HUES64 (cell line): ENCODE measurements around the gene PPP1R3C.

Experiments
- H3K27ac ChIP-seq: 2 replicates; pipeline ENCODE4 v1.7.0; 2013; ENCODE audit warnings: low read depth, low read length, inconsistent platforms
- H3K27me3 ChIP-seq: 2 replicates; pipeline ENCODE4 v1.6.1; 2013; ENCODE audit warnings: mild to moderate bottlenecking, low read length; ENCODE audit not compliant: insufficient read depth
- H3K36me3 ChIP-seq: 2 replicates; pipeline ENCODE4 v1.6.1; 2013; ENCODE audit warnings: mild to moderate bottlenecking, low read length; ENCODE audit not compliant: insufficient read depth
- H3K4me1 ChIP-seq: 2 replicates; pipeline ENCODE4 v1.6.1; 2013; ENCODE audit warnings: mild to moderate bottlenecking, low read length, moderate library complexity; ENCODE audit not compliant: insufficient read depth
- H3K4me3 ChIP-seq: 2 replicates; pipeline ENCODE4 v1.5.1; 2013; ENCODE audit warnings: mild to moderate bottlenecking, low read length, moderate library complexity
- H3K9ac ChIP-seq: 2 replicates; pipeline ENCODE4 v1.6.1; 2013; ENCODE audit warnings: mild to moderate bottlenecking, low read depth, low read length
- H3K9me3 ChIP-seq: 2 replicates; pipeline ENCODE4 v1.6.1; 2013; ENCODE audit warnings: low read depth, low read length; ENCODE audit not compliant: insufficient read depth
- WGBS: fragments of 150-250, 120-280 bp; methylation state at CpG from one replicate; pipeline ENCODE4 v1.1.7; 2013; ENCODE audit warnings: missing lambda C conversion rate; 5-methylcytosine and 5-hydroxymethylcytosine counted together

Gene PPP1R3C

GRCh38 chr10:91653219-91653870, 20.5 kb upstream of the PPP1R3C start:
- H3K27ac ChIP-seq: no peak overlapping the region
- no peaks in the 10 kb centered on the region for H3K36me3 ChIP-seq
- H3K4me1 ChIP-seq: no peaks in the 10 kb centered on the region; the same call in 1 of the 2 replicates
- WGBS: 92% methylated on average over 6 of the region's 6 CpGs
- no peak overlapping the region for H3K9ac ChIP-seq
- H3K4me3 ChIP-seq: no peak overlapping the region
- H3K27me3 ChIP-seq: no peaks in the 10 kb centered on the region
- H3K9me3 ChIP-seq: peaks cover 7% of the 10 kb centered on the region; the same call in 1 of the 2 replicates

DNA sequence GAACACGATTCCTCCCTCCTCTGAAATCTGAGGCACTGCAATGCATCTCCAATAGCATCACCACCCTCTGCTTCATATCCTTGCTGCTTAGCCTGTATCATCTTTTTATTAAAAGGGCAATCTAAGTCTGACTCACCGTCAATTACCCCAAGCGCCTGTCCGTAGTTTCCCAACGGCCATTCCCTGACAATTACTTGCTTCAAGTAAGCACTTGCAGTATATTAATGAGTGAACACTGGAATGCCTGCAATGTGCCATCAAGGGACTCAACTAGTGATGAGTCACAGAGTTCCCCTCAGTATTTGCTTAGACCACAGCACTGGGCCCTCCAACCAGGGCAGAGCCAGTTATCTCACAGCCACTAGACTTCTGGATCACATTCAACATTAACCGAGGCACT, 19.5 kb upstream of the PPP1R3C start:
- Histone ChIP-seq H3K4me3 (no peak overlapping the region), H3K4me1 (no peaks in the 10 kb centered on the region; the same call in 1 of the 2 replicates), H3K9ac (no peak overlapping the region), H3K36me3 (no peaks in the 10 kb centered on the region), H3K9me3 (no peaks in the 10 kb centered on the region), H3K27me3 (no peaks in the 10 kb centered on the region), H3K27ac (no peak overlapping the region)
- 96% methylated on average over 6 of the region's 6 CpGs for WGBS

DNA sequence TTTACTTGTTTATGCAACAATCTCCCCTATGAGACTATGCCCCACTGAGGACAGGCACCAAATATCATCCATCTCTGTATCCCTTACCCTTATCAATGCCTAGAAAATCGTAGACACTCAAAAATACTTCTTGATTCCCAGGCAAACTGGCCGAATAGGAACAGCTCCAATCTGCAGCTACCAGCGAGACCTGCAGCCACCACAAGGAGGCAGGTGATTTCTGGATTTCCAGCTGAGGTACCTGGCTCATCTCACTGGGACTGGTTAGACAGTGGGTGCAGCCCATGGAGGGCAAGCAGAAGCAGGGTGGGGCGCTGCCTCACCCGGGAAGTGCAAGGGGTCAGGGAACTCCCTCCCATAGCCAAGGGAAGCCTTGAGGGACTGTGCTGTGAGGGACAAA, 10.8 kb upstream of the PPP1R3C start:
- Histone ChIP-seq H3K9me3 (no peaks in the 10 kb centered on the region), H3K4me1 (no peaks in the 10 kb centered on the region), H3K27ac (no peak overlapping the region), H3K4me3 (no peak overlapping the region), H3K36me3 (no peaks in the 10 kb centered on the region), H3K27me3 (no peaks in the 10 kb centered on the region), H3K9ac (no peak overlapping the region)
- WGBS: 83% methylated on average over 5 of the region's 5 CpGs

- H3K9me3 ChIP-seq: no peaks in the 10 kb centered on the region
- H3K4me3 ChIP-seq: no peak overlapping the region
- no peaks in the 10 kb centered on the region for H3K27me3 ChIP-seq
- 87% methylated on average over 2 of the region's 2 CpGs for WGBS
- no peak overlapping the region for H3K27ac ChIP-seq
- no peak overlapping the region for H3K9ac ChIP-seq
- no peaks in the 10 kb centered on the region for H3K4me1 ChIP-seq
- no peaks in the 10 kb centered on the region for H3K36me3 ChIP-seq
Observed at GRCh38 chr10:91642831-91643692, 10.2 kb upstream of the PPP1R3C start.

DNA sequence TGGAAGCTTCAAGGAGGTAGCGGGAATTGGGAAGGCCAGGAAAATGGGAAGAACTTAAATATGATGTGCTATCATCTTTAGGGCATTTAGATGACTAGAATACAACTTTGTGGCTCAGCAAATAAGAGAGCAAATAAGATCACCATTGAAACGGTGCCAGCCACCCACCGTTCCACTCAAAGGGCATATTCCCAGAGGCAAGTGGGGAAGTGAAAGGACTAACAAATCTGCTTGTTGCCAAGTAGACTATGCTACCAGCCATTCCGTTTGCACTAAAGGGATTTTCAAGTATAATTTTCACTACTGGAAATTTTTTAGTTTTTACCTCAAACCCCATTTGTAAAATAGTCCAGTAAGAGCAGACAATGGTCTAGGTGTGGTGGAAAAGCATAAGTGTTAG, 4.0 kb upstream of the PPP1R3C start:
- WGBS: 96% methylated on average over 4 of the region's 4 CpGs

DNA sequence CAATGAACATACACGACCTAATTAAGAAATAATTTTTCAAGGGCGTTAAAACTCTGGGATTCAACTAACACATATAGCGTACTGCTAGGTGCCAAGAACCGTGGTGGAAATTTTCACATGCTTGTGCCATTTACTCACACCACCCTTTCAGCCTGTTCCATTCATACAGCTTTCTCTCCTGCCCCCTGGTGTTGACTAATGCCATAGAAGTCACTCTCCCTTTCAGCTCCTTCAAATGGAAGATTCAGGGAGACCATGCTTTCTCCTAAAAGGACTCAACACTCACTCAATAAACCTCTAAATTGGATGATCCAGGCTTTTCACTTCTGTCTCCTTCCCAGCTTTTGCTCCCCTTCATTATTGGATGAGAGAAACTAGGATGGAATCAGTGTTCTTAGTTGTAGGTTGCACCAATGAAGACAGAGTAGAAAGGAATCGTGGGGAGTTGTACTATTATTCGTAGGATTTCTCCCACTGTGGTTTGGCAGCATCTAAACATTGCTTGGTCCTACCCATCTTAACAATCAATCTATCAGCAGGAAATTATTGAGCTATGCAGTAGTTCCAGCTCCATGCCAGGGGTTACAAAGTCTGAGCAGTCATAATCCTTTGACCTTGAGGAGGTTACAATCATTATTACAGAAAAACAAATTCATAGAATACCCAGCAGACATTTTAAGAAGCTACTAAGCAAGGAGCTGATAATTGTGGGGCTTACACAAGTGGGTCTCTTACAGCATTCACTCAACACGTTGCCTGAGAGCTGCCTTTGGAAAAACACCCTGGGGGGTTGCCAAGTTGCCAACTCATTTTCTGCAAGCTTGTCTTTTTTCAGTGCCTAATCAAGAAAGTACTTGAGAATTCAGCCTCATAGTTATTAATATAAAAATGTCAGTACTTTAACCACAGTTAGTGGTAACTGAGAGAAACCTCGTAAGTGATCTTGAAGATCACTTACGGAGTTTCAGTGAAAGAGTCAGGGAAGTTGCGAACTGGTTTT, 2.8 kb upstream of the PPP1R3C start:
- WGBS: 74% methylated on average over 10 of the region's 10 CpGs
- Histone ChIP-seq H3K9me3 (no peaks in the 10 kb centered on the region), H3K4me1 (0 out of 2 replicates have a peak, but pooled peaks cover 3% of the 10 kb centered on the region), H3K36me3 (no peaks in the 10 kb centered on the region), H3K27me3 (peaks cover 32% of the 10 kb centered on the region), H3K4me3 (no peak overlapping the region), H3K9ac (no peak overlapping the region), H3K27ac (no peak overlapping the region)

More for the DNA sequence above, 4.0 kb upstream of the PPP1R3C start:
- Histone ChIP-seq H3K36me3 (no peaks in the 10 kb centered on the region), H3K9ac (no peak overlapping the region), H3K4me1 (0 out of 2 replicates have a peak, but pooled peaks cover 3% of the 10 kb centered on the region), H3K27ac (no peak overlapping the region), H3K9me3 (no peaks in the 10 kb centered on the region), H3K27me3 (peaks cover 32% of the 10 kb centered on the region), H3K4me3 (no peak overlapping the region)

GRCh38 chr10:91634898-91635297, 2.0 kb upstream of the PPP1R3C start:
- peaks cover 32% of the 10 kb centered on the region for H3K27me3 ChIP-seq
- 92% methylated on average over 3 of the region's 3 CpGs for WGBS
- H3K27ac ChIP-seq: no peak overlapping the region
- H3K9ac ChIP-seq: no peak overlapping the region
- H3K9me3 ChIP-seq: no peaks in the 10 kb centered on the region
- 0 out of 2 replicates have a peak, but pooled peaks cover 3% of the 10 kb centered on the region for H3K4me1 ChIP-seq
- no peaks in the 10 kb centered on the region for H3K36me3 ChIP-seq
- no peak overlapping the region for H3K4me3 ChIP-seq

- 93% methylated on average over 5 of the region's 5 CpGs for WGBS
- Histone ChIP-seq H3K9me3 (no peaks in the 10 kb centered on the region), H3K27me3 (peaks cover 32% of the 10 kb centered on the region), H3K4me3 (no peak overlapping the region), H3K36me3 (no peaks in the 10 kb centered on the region), H3K27ac (no peak overlapping the region), H3K4me1 (0 out of 2 replicates have a peak, but pooled peaks cover 3% of the 10 kb centered on the region), H3K9ac (no peak overlapping the region)
Observed at GRCh38 chr10:91634246-91634645, 1.4 kb upstream of the PPP1R3C start.

GRCh38 chr10:91630625-91631024, 2.2 kb downstream of the PPP1R3C start:
- H3K9me3 ChIP-seq: no peaks in the 10 kb centered on the region
- H3K36me3 ChIP-seq: no peaks in the 10 kb centered on the region
- H3K9ac ChIP-seq: no peak overlapping the region
- H3K27ac ChIP-seq: no peak overlapping the region
- 0 out of 2 replicates have a peak, but pooled peaks cover 3% of the 10 kb centered on the region for H3K4me1 ChIP-seq
- WGBS: 97% methylated on average over 10 of the region's 10 CpGs
- no peak overlapping the region for H3K4me3 ChIP-seq
- H3K27me3 ChIP-seq: peaks cover 32% of the 10 kb centered on the region

DNA sequence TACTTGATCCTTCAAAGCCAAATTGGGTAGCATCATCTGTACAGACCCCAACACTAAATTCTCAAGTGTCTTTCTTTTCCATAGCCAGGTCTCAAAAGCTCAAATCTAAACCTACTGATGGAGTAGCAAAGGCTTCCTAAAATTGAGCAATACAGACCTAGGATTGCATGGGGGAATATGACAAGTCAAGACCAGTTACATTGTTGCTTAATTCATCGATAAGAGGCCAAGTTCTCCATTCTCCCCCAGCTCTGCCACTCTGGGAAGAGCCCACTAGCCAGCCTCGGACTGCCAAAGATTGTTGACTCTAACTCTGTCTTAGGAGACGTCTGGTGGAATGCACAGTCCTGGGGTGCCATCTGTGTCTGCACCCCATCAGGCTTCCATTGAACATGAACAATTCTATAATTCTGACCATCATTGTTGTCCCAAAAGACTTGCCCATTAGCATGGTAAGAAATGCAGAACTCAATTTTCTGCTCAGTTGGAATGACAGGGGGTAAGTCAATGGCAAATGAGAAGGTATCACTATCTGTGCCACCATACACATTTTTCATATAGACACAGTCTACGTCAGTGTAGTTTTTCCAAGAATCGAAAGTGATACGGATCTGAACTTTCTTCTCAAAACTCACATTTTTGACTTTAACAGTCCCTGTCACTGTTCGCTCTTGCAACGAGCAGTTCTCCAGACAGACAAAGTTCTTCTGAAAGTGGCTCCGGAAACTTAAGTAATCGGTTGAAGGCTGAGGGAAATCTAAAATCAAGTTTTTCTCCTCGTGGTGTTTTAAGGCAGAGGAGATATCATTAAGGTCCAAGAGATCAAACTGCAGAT, 2.9 kb downstream of the PPP1R3C start:
- no peak overlapping the region for H3K9ac ChIP-seq
- no peak overlapping the region for H3K27ac ChIP-seq
- H3K4me3 ChIP-seq: no peak overlapping the region
- WGBS: 90% methylated on average over 11 of the region's 11 CpGs
- 0 out of 2 replicates have a peak, but pooled peaks cover 3% of the 10 kb centered on the region for H3K4me1 ChIP-seq
- no peaks in the 10 kb centered on the region for H3K36me3 ChIP-seq
- H3K27me3 ChIP-seq: peaks cover 30% of the 10 kb centered on the region
- H3K9me3 ChIP-seq: no peaks in the 10 kb centered on the region
